Neural progenitor cell (in vitro differentiated cells): ENCODE data around the gene MPP2. TPM values are rescaled to one million over a fixed set of nuclear protein-coding genes. Genes with fewer than 3 reads are reported as not detected.
"Not testable (repeated sequence)": the region's sequence is repeated elsewhere in the genome, so short reads cannot be mapped to it uniquely, and the experiment has no call there.

Source experiments
- DNase-seq: peaks from one replicate; pipeline ENCODE4 v3.0.0-alpha.2; 2016; ENCODE audit warnings: low spot score
- H2AFZ ChIP-seq: fragments of 200-600 bp; sonication (generic); replicated peaks from 2 replicates; pipeline ENCODE4 v1.6.1; 2016; ENCODE audit warnings: antibody characterized with exemption
- H3F3A ChIP-seq: fragments of 200-600 bp; sonication (generic); 2 replicates; pipeline ENCODE4 v1.6.1; 2016; ENCODE audit warnings: antibody characterized with exemption, low read depth
- H3K27ac ChIP-seq: fragments of 200-600 bp; sonication (generic); 2 replicates; pipeline ENCODE4 v1.5.1; 2016; ENCODE audit warnings: mild to moderate bottlenecking
- H3K27me3 ChIP-seq: fragments of 200-600 bp; sonication (generic); 2 replicates; pipeline ENCODE4 v1.6.1; 2016; ENCODE audit warnings: mild to moderate bottlenecking, moderate library complexity
- H3K36me3 ChIP-seq: fragments of 200-600 bp; sonication (generic); 2 replicates; pipeline ENCODE4 v1.5.1; 2016
- H3K4me1 ChIP-seq: fragments of 200-600 bp; sonication (generic); 2 replicates; pipeline ENCODE4 v1.6.1; 2016; ENCODE audit warnings: mixed run types
- H3K4me2 ChIP-seq: fragments of 200-600 bp; sonication (generic); 2 replicates; pipeline ENCODE4 v1.6.1; 2016
- H3K4me3 ChIP-seq: fragments of 200-600 bp; sonication (generic); 2 replicates; pipeline ENCODE4 v1.5.1; 2016
- H3K79me2 ChIP-seq: fragments of 200-600 bp; sonication (generic); 2 replicates; pipeline ENCODE4 v1.6.1; 2016; ENCODE audit warnings: low read depth
- H3K9ac ChIP-seq: fragments of 200-600 bp; sonication (generic); 2 replicates; pipeline ENCODE4 v1.6.1; 2016
- H3K9me3 ChIP-seq: fragments of 200-600 bp; sonication (generic); 2 replicates; pipeline ENCODE4 v1.5.1; 2016; ENCODE audit warnings: low read depth
- H4K20me1 ChIP-seq: fragments of 200-600 bp; sonication (generic); 2 replicates; pipeline ENCODE4 v1.6.1; 2016; ENCODE audit warnings: low read depth
- H3K27ac Mint-ChIP-seq: 3 replicates; pipeline ENCODE4 v1.8.0; 2021; ENCODE audit warnings: mixed read lengths
- H3K27me3 Mint-ChIP-seq: 2 replicates; pipeline ENCODE4 v1.8.0; 2022; ENCODE audit warnings: low read depth, mild to moderate bottlenecking, inconsistent platforms, moderate library complexity, mixed read lengths; ENCODE audit not compliant: insufficient read depth
- H3K36me3 Mint-ChIP-seq: 3 replicates; pipeline ENCODE4 v1.8.0; 2021; ENCODE audit warnings: mixed read lengths
- H3K4me1 Mint-ChIP-seq: 3 replicates; pipeline ENCODE4 v1.8.0; 2021; ENCODE audit warnings: mixed read lengths
- H3K4me3 Mint-ChIP-seq: 3 replicates; pipeline ENCODE4 v1.8.0; 2021; ENCODE audit warnings: mild to moderate bottlenecking, moderate library complexity, mixed read lengths
- H3K9me3 Mint-ChIP-seq: 3 replicates; pipeline ENCODE4 v1.8.0; 2020; ENCODE audit warnings: mixed read lengths
- CTCF ChIP-seq: fragments of 200-600 bp; sonication (generic); IDR thresholded peaks from 2 replicates; pipeline ENCODE4 v1.5.1; 2017; ENCODE audit warnings: antibody characterized with exemption, mild to moderate bottlenecking
- EZH2 ChIP-seq: fragments of 200-600 bp; sonication (generic); IDR thresholded peaks from 2 replicates; pipeline ENCODE4 v1.6.1; 2017; ENCODE audit warnings: antibody characterized with exemption, mild to moderate bottlenecking, moderate library complexity
- EZH2phosphoT487 ChIP-seq: fragments of 200-600 bp; sonication (generic); IDR thresholded peaks from 2 replicates; pipeline ENCODE4 v1.6.1; 2017; ENCODE audit warnings: antibody characterized with exemption
- total RNA-seq: library from RNA; depleted of rRNA; stranded (reverse); fragments of >200 nt; gene quantifications from 2 replicates; pipeline ENCODE4 v1.2.3, GENCODE V29; 2015; ENCODE audit warnings: low replicate concordance

Gene MPP2
- total RNA-seq, 1 donor from 2014 or later = 7.8 TPM

- H2AFZ ChIP-seq = no peak overlapping the region
- DNase-seq = no peak
- no peak overlapping the region for H3K27ac Mint-ChIP-seq
- H3K4me1 Mint-ChIP-seq = no peaks in the 10 kb centered on the region
- H3F3A ChIP-seq = no peaks in the 10 kb centered on the region
- no peaks in the 10 kb centered on the region for H3K36me3 Mint-ChIP-seq
- H3K4me1 ChIP-seq = peaks cover 6% of the 10 kb centered on the region
- no peak for TF ChIP-seq EZH2
- no peak for TF ChIP-seq CTCF
- TF ChIP-seq EZH2phosphoT487 = no peak
- H3K27me3 Mint-ChIP-seq = peaks cover 4% of the 10 kb centered on the region
- no peaks in the 10 kb centered on the region for H3K36me3 ChIP-seq
- H3K9me3 Mint-ChIP-seq = no peaks in the 10 kb centered on the region
- no peaks in the 10 kb centered on the region for H3K79me2 ChIP-seq
- no peaks in the 10 kb centered on the region for H3K9me3 ChIP-seq
- H3K4me3 ChIP-seq = no peak overlapping the region
- H4K20me1 ChIP-seq = no peaks in the 10 kb centered on the region
- no peak overlapping the region for H3K4me3 Mint-ChIP-seq
- H3K27me3 ChIP-seq = peaks cover 6% of the 10 kb centered on the region
- no peak overlapping the region for H3K4me2 ChIP-seq
- no peak overlapping the region for H3K27ac ChIP-seq
- no peak overlapping the region for H3K9ac ChIP-seq
These were observed 35.2 kb downstream of the MPP2 start for GRCh38 chr17:43871946-43872690.

- H3K4me2 ChIP-seq, H3K9me3 Mint-ChIP-seq, H3K27ac Mint-ChIP-seq, H2AFZ ChIP-seq, H3K4me3 ChIP-seq, H3K9me3 ChIP-seq, H3F3A ChIP-seq, H4K20me1 ChIP-seq, H3K79me2 ChIP-seq, H3K36me3 Mint-ChIP-seq, H3K36me3 ChIP-seq, H3K9ac ChIP-seq, H3K27me3 ChIP-seq, H3K4me1 Mint-ChIP-seq, H3K27me3 Mint-ChIP-seq, H3K4me3 Mint-ChIP-seq, DNase-seq, H3K27ac ChIP-seq, H3K4me1 ChIP-seq: not testable (repeated sequence)
These were observed 38.3 kb downstream of the MPP2 start for GRCh38 chr17:43869031-43869430.

GRCh38 chr17:43868226-43868994 is 38.9 kb downstream of the MPP2 start:
- Histone ChIP-seq H3K9ac (no peak overlapping the region), H3K9me3 (no peaks in the 10 kb centered on the region), H3K27me3 (peaks cover 6% of the 10 kb centered on the region), H3K79me2 (no peaks in the 10 kb centered on the region), H3F3A (no peaks in the 10 kb centered on the region), H3K4me3 (no peak overlapping the region), H3K27ac (no peak overlapping the region), H3K36me3 (no peaks in the 10 kb centered on the region), H2AFZ (no peak overlapping the region), H3K4me1 (peaks cover 6% of the 10 kb centered on the region), H4K20me1 (no peaks in the 10 kb centered on the region), H3K4me2 (no peak overlapping the region)
- no peaks in the 10 kb centered on the region for H3K36me3 Mint-ChIP-seq
- no peak overlapping the region for H3K4me3 Mint-ChIP-seq
- H3K27me3 Mint-ChIP-seq = peaks cover 8% of the 10 kb centered on the region
- peaks cover 6% of the 10 kb centered on the region for H3K4me1 Mint-ChIP-seq
- TF ChIP-seq EZH2phosphoT487 (no peak), EZH2 (no peak), CTCF (no peak)
- no peaks in the 10 kb centered on the region for H3K9me3 Mint-ChIP-seq
- no peak for DNase-seq
- H3K27ac Mint-ChIP-seq = no peak overlapping the region
